Lower leg skin (tissue), 4 donors: ENCODE results near the gene VASH2. TPM values are rescaled to one million over a fixed set of nuclear protein-coding genes. Genes with fewer than 3 reads are reported as not detected.

ENCODE experiments used
- DNase-seq, 2 donors: peaks; one replicate each; pipeline ENCODE4 v3.0.0-alpha.2; 2019; ENCODE audit warnings: low spot score in 2 of 2
- H3K4me3 ChIP-seq: fragments of 200-600 bp; sonication (generic); 2 replicates; pipeline ENCODE4 v1.5.1; 2017; ENCODE audit warnings: mild to moderate bottlenecking, low read depth; ENCODE audit not compliant: poor library complexity, severe bottlenecking
- CTCF ChIP-seq, 3 donors: fragments of 450-650 bp; IDR thresholded peaks; one replicate each; pipeline ENCODE4 v1.5.1; 2016; ENCODE audit warnings: antibody characterized with exemption in 3 of 3, mild to moderate bottlenecking in 3 of 3, moderate library complexity in 2 of 3
- POLR2A ChIP-seq, 2 donors: fragments of 450-650 bp; IDR thresholded peaks; one replicate each; pipeline ENCODE4 v1.6.1; 2016 to 2017; ENCODE audit warnings: antibody characterized with exemption in 2 of 2, mild to moderate bottlenecking in 1 of 2, moderate library complexity in 1 of 2
- WGBS, 2 donors: methylation state at CpG; one replicate each; pipeline ENCODE4 v1.1.5; 2018; 5-methylcytosine and 5-hydroxymethylcytosine counted together
- intact Hi-C: fragments of 100-400 bp; cut with DNase I; formaldehyde crosslinking; loops from one replicate; pipeline ENCODE4 v1.15.0; 2023; ENCODE audit warnings: low total_unique reads
- total RNA-seq, 4 donors: library from RNA; depleted of rRNA; stranded (reverse); fragments of >200 nt; gene quantifications; one replicate each; pipeline ENCODE4 v1.1.0, GENCODE V29; 2016

Gene VASH2
- total RNA-seq, 4 donors from 2014 or later, result 0.37 to 0.71 TPM; not detected in 2

- WGBS, 2 donors, result 67 to 78% methylated on average over 3 of the region's 3 CpGs
- TF ChIP-seq POLR2A (IDR thresholded peaks at IDR 0.05) (no peak), CTCF (IDR thresholded peaks at IDR 0.05) (no peak)
- intact Hi-C loops, result no loop called here
- no peak overlapping the region for H3K4me3 ChIP-seq
- no peak for DNase-seq
Measured at GRCh38 chr1:212968368-212968863, 18.1 kb downstream of the VASH2 start.

GRCh38 chr1:212970085-212970484 lies 19.7 kb downstream of the VASH2 start:
- no peak overlapping the region for H3K4me3 ChIP-seq
- TF ChIP-seq CTCF (IDR thresholded peaks at IDR 0.05) (no peak), POLR2A (IDR thresholded peaks at IDR 0.05) (no peak)
- DNase-seq, result peak in 1 of 2 donors; percentile 31
- 64 to 82% methylated on average over 4 of the region's 4 CpGs for WGBS, 2 donors
- intact Hi-C loops, result no loop called here

- no peak overlapping the region for H3K4me3 ChIP-seq
- intact Hi-C loops, result no loop called here
- WGBS, 2 donors, result 95 to 96% methylated on average over 5 of the region's 5 CpGs
- no peak for TF ChIP-seq POLR2A (IDR thresholded peaks at IDR 0.05)
- no peak for TF ChIP-seq CTCF (IDR thresholded peaks at IDR 0.05)
- DNase-seq, result no peak
Measured at GRCh38 chr1:212971312-212971711, 21.0 kb downstream of the VASH2 start.

GRCh38 chr1:212973426-212973825 lies 23.1 kb downstream of the VASH2 start:
- DNase-seq, result peak in 1 of 2 donors; percentile 56
- no peak for TF ChIP-seq CTCF (IDR thresholded peaks at IDR 0.05)
- no peak for TF ChIP-seq POLR2A (IDR thresholded peaks at IDR 0.05)
- intact Hi-C loops, result no loop called here
- 92 to 97% methylated on average over 4 of the region's 4 CpGs for WGBS, 2 donors
- no peak overlapping the region for H3K4me3 ChIP-seq

- no peak overlapping the region for H3K4me3 ChIP-seq
- peak in 1 of 2 donors; percentile 53 for DNase-seq
- TF ChIP-seq POLR2A (IDR thresholded peaks at IDR 0.05) (no peak), CTCF (IDR thresholded peaks at IDR 0.05) (no peak)
- intact Hi-C loops, result no loop called here
- 87 to 88% methylated on average over 8 of the region's 8 CpGs for WGBS, 2 donors
Measured at GRCh38 chr1:212973899-212974298, 23.6 kb downstream of the VASH2 start.

GRCh38 chr1:212974711-212975110 lies 24.4 kb downstream of the VASH2 start:
- DNase-seq, result peak in 1 of 2 donors; percentile 5
- intact Hi-C loops, result no loop called here
- no peak overlapping the region for H3K4me3 ChIP-seq
- 76 to 83% methylated on average over 6 of the region's 6 CpGs for WGBS, 2 donors
- TF ChIP-seq POLR2A (IDR thresholded peaks at IDR 0.05), result no peak
